OCI-LY7 (cell line): ENCODE data around the gene ACOD1. TPM values are rescaled to one million over a fixed set of nuclear protein-coding genes. Genes with fewer than 3 reads are reported as not detected.

Experiments used
- BruUV-seq: library from RNA; stranded (reverse); fragments of 400-500 nt; replicated peaks from 2 replicates; lab custom pipeline; 2021; lab: Mats Ljungman, UMichigan
- CTCF ChIA-PET: fragments of 300-600 bp; sonication (Branson Sonifier 250); formaldehyde crosslinking; loops from one replicate; lab custom pipeline; 2022; ENCODE audit warnings: antibody characterized with exemption; ENCODE audit not compliant: unreplicated experiment; lab: Charles Lee
- POLR2A ChIA-PET: fragments of 300-600 bp; sonication (Branson Sonifier 250); formaldehyde crosslinking; loops from one replicate; lab custom pipeline; 2022; ENCODE audit warnings: antibody characterized with exemption; lab: Charles Lee
- DNase-seq: peaks from one replicate; pipeline ENCODE4 v3.0.0-alpha.2; 2015; ENCODE audit warnings: low spot score
- H2AFZ ChIP-seq: fragments of 200-600 bp; sonication (generic), shearing (Covaris generic); 2 replicates; pipeline ENCODE4 v1.6.1; 2014; ENCODE audit warnings: mild to moderate bottlenecking, antibody characterized with exemption, low read length, moderate library complexity
- H3K27ac ChIP-seq: fragments of 200-600 bp; sonication (generic); 2 replicates; pipeline ENCODE4 v1.5.1; 2014; ENCODE audit warnings: mixed run types, low read depth, mild to moderate bottlenecking, moderate library complexity, low read length, inconsistent platforms; ENCODE audit not compliant: poor library complexity, severe bottlenecking
- H3K36me3 ChIP-seq: fragments of 200-600 bp; sonication (generic); 2 replicates; pipeline ENCODE4 v1.6.1; 2014; ENCODE audit warnings: mild to moderate bottlenecking, antibody characterized with exemption, low read length, moderate library complexity, mixed read lengths; ENCODE audit not compliant: insufficient read depth
- H3K4me1 ChIP-seq: fragments of 200-600 bp; sonication (generic); 2 replicates; pipeline ENCODE4 v1.5.1; 2014; ENCODE audit warnings: mild to moderate bottlenecking, low read length; ENCODE audit not compliant: insufficient read depth, poor library complexity, severe bottlenecking
- H3K4me2 ChIP-seq: fragments of 200-600 bp; sonication (generic); 2 replicates; pipeline ENCODE4 v1.6.1; 2014; ENCODE audit warnings: mild to moderate bottlenecking, low read length
- H3K4me3 ChIP-seq: fragments of 200-600 bp; sonication (generic); 2 replicates; pipeline ENCODE4 v1.5.1; 2014; ENCODE audit warnings: mild to moderate bottlenecking, low read depth, low read length; ENCODE audit not compliant: poor library complexity, severe bottlenecking
- H3K79me2 ChIP-seq: fragments of 200-600 bp; sonication (generic); 2 replicates; pipeline ENCODE4 v1.6.1; 2016; ENCODE audit warnings: low read depth, mild to moderate bottlenecking, low read length, moderate library complexity, mixed read lengths; ENCODE audit not compliant: insufficient read depth
- H3K9me2 ChIP-seq: fragments of 200-600 bp; sonication (generic); 2 replicates; pipeline ENCODE4 v1.6.1; 2016; ENCODE audit warnings: mild to moderate bottlenecking, low read length, mixed read lengths; ENCODE audit not compliant: insufficient read depth
- H3K9me3 ChIP-seq: fragments of 200-600 bp; sonication (generic); 2 replicates; pipeline ENCODE4 v1.6.1; 2014; ENCODE audit warnings: mild to moderate bottlenecking, mixed run types, low read length, mixed read lengths
- H4K20me1 ChIP-seq: fragments of 200-600 bp; sonication (generic); 2 replicates; pipeline ENCODE4 v1.6.1; 2014; ENCODE audit warnings: mild to moderate bottlenecking, antibody characterized with exemption, low read length, moderate library complexity, mixed read lengths; ENCODE audit not compliant: insufficient read depth
- CTCF ChIP-seq: fragments of 200-600 bp; sonication (generic); conservative IDR thresholded peaks from 2 replicates; pipeline ENCODE4 v1.5.1; 2014; ENCODE audit warnings: mild to moderate bottlenecking, antibody characterized with exemption, low read length, moderate library complexity, mixed read lengths
- EZH2phosphoT487 ChIP-seq: fragments of 200-600 bp; sonication (generic); IDR thresholded peaks from 2 replicates; pipeline ENCODE4 v1.6.1; 2018; ENCODE audit warnings: low read depth, borderline replicate concordance, mild to moderate bottlenecking, mixed run types, antibody characterized with exemption, low read length, moderate library complexity, mixed read lengths
- intact Hi-C: fragments of 100-400 bp; cut with micrococcal nuclease; formaldehyde crosslinking; loops from one replicate; pipeline ENCODE4 v1.10.0; 2022; ENCODE audit not compliant: unreplicated experiment
- total RNA-seq, 2 experiments: library from RNA; depleted of rRNA in 1 of 2; stranded (reverse); fragments of >200 nt in 1 of 2; shearing (Covaris generic) in 1 of 2; gene quantifications; 2 replicates each; pipeline ENCODE4 v1.2.3, GENCODE V29; 2014 to 2022

The ACOD1 gene
- total RNA-seq, 2 experiments from 2014 or later = not detected

GRCh38 chr13:76974618-76974975 is 26.3 kb downstream of the ACOD1 start:
- no peak for TF ChIP-seq CTCF
- no peak for TF ChIP-seq EZH2phosphoT487
- Histone ChIP-seq H2AFZ (no peak overlapping the region), H3K36me3 (no peaks in the 10 kb centered on the region), H3K9me3 (no peaks in the 10 kb centered on the region), H3K27ac (no peak overlapping the region), H3K9me2 (no peaks in the 10 kb centered on the region), H3K4me1 (no peaks in the 10 kb centered on the region), H3K4me2 (no peak overlapping the region), H3K79me2 (no peaks in the 10 kb centered on the region), H3K4me3 (no peak overlapping the region), H4K20me1 (no peaks in the 10 kb centered on the region)
- CTCF ChIA-PET = no interaction called here
- no TSS peak for BruUV-seq
- intact Hi-C loops = no loop called here
- POLR2A ChIA-PET = no interaction called here
- no peak for DNase-seq

GRCh38 chr13:76975863-76976262 is 27.6 kb downstream of the ACOD1 start:
- Histone ChIP-seq H3K4me2 (no peak overlapping the region), H3K27ac (no peak overlapping the region), H4K20me1 (no peaks in the 10 kb centered on the region), H2AFZ (no peak overlapping the region), H3K9me3 (no peaks in the 10 kb centered on the region), H3K9me2 (no peaks in the 10 kb centered on the region), H3K4me1 (no peaks in the 10 kb centered on the region), H3K79me2 (no peaks in the 10 kb centered on the region), H3K36me3 (no peaks in the 10 kb centered on the region), H3K4me3 (no peak overlapping the region)
- no peak for DNase-seq
- BruUV-seq = no TSS peak
- POLR2A ChIA-PET = interaction anchor here (0.7 kb wide), 2 partner anchors 505 to 517 kb away, joined by 4 to 5 read pairs; no protein-coding TSS in a partner anchor
- no peak for TF ChIP-seq CTCF
- TF ChIP-seq EZH2phosphoT487 = no peak
- intact Hi-C loops = no loop called here
- CTCF ChIA-PET = no interaction called here

GRCh38 chr13:76976490-76976889 is 28.2 kb downstream of the ACOD1 start:
- Histone ChIP-seq H3K4me3 (no peak overlapping the region), H3K79me2 (no peaks in the 10 kb centered on the region), H3K9me2 (no peaks in the 10 kb centered on the region), H3K27ac (no peak overlapping the region), H3K4me1 (no peaks in the 10 kb centered on the region), H3K9me3 (no peaks in the 10 kb centered on the region), H3K36me3 (no peaks in the 10 kb centered on the region), H3K4me2 (no peak overlapping the region), H2AFZ (no peak overlapping the region), H4K20me1 (no peaks in the 10 kb centered on the region)
- POLR2A ChIA-PET = interaction anchor here (1.2 to 1.5 kb wide), 2 partner anchors 13 to 14 kb away, joined by 4 to 6 read pairs; no protein-coding TSS in a partner anchor
- BruUV-seq = no TSS peak
- TF ChIP-seq EZH2phosphoT487 (no peak), CTCF (no peak)
- intact Hi-C loops = no loop called here
- CTCF ChIA-PET = no interaction called here
- no peak for DNase-seq
